ENCODE results near the gene ZNF660.

The ZNF660 gene

DNA sequence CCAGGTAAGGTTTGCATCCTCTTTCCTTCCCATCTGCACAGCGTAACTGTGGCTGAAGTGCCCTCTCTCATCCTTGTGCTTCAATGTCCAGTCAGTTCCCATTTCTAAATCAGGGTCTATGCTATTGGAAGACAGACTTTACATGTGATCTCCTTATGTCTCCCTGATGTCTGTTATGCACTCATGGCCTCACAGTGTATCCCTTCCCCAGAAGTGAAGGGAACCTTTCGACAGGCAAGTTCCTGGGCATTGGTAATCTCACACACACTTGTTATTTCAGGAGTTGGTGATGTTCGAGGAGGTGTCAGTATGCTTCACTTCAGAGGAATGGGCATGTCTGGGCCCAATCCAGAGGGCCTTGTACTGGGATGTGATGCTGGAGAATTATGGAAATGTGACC, 47.4 kb downstream of the ZNF660 start:
- no peak for DNase-seq (ENCODE audit: low spot score)

DNA sequence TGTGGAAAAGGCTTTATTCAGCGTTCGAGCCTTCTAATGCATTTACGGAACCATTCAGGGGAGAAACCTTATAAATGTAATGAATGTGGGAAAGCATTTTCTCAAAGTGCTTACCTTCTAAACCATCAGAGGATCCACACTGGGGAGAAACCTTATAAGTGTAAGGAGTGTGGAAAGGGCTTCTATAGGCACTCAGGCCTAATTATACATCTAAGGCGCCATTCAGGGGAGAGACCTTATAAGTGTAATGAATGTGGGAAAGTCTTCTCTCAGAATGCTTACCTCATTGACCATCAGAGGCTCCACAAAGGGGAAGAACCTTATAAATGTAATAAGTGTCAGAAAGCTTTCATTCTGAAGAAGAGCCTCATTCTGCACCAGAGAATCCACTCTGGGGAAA, 57.6 kb downstream of the ZNF660 start:
- no peak for DNase-seq (ENCODE audit: low spot score)

DNA sequence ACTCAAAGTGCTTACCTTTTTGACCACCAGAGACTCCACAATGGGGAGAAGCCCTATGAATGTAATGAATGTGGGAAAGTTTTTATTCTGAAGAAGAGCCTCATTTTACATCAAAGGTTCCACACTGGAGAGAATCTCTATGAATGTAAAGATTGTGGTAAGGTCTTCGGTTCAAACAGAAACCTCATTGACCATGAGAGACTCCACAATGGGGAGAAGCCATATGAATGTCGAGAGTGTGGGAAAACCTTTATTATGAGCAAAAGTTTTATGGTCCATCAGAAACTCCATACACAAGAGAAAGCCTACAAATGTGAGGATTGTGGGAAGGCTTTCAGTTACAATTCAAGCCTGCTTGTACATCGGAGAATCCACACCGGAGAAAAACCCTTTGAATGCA, 58.3 kb downstream of the ZNF660 start:
- no peak for DNase-seq (ENCODE audit: low spot score)

DNA sequence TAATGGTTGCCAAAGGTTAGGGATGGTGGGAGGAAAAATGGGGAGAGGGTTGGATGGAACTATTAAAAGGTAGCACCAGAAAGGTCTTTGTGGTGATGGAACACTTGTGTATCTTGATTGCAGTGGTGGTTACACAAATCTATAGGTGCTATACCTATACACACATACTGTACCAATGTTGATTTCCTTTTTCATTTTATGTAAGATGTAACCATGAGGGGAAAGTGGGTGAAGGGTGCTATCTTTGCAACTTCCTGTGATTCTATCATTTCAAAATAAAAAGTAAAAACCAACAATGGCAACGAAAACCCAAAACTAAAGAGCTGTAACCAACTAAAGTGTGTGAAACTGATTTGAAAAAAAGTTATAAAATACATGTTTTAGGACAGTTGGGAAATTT, 63.0 kb downstream of the ZNF660 start:
- no peak for DNase-seq (ENCODE audit: low spot score)

DNA sequence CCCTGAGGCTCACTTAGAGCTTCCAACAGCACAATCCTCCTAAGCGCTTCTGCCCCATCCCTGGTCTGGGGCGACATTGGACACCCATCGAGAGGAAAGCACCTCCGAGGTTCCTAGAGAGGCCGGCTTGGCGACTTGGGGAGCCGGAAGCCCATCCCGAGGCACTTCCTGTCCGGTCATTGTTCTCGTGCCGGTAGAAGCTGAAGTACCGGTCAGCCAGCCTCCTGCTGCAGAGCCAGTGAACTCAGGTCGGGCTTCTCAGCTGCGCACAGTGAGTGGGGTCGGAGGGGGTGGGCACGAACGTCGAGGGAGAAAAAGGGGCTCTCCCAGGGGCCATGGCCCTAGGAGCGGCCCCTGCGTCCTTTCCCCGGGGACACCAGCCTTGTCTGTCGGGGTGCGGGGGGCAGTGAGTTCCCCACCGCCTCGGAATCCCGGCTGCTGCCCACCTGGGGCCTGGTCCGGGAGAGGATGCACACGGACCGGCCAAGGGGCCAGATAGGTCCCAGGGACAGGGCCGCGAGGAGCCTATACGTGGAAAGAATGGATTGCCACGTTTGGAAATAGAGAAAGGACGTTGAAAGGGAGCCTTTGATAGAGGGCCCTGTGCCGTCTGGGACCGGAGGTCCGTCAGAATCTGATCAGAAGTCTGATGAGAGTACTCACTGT, 63.9 kb downstream of the ZNF660 start, which contains the start of gene ZNF35:
Gene ZNF35, plus strand, starts transcription at position 169 of the 666 bp plus-strand sequence. CDS start 2,336 bp downstream, outside the sequence.
- DNase-seq (ENCODE audit: low spot score): peak; percentile 99

All from iPS-NIHi11 (cell line).